ENCODE measurements around the gene ARMS2.

ARMS2 gene

DNA sequence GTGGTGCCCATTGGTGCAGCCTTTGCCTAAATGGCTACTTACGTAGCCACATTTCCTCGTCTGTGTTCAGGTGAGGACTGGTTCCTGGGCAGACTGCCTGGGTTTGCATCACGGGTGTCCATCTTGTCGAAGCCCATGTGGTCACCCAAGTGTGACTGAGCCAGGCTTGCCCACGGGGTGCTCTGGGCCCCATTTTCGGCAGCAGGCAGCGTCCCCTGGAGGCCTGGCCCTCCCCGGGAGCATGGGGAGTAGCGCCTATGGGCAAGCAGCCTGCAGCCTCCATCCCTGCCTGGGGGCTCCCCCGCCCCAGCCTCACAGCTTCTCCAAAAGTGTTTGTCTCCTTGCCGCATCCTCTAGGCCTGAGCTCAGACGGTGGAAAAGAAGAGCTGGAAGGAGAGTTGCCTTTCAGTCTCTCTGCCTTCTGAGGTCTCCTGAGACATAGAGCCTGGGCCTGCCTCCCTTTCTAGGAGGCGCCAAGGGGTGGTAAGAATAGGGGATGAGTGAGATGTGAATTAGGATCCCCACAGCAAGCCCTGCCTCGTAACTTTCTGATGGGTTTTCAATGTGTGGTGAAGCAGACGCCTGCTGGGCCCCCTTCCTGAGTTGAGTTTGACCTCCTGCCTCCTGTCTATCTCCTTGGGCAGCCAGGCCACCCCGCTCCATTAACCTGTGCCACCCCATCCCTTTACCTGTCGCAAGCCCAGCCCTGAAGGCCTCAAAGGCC is 49.6 kb downstream of the ARMS2 start:
- H4K5ac ChIP-seq (ENCODE audit: low read length) = no peak overlapping the region
- H3K36me3 ChIP-seq (ENCODE audit: control insufficient read depth, insufficient read depth, low read length) = no peaks in the 10 kb centered on the region
- H3K79me2 ChIP-seq (ENCODE audit: control insufficient read depth, insufficient read depth, low read length) = no peaks in the 10 kb centered on the region
- no peaks in the 10 kb centered on the region for H3K4me1 ChIP-seq (ENCODE audit: control insufficient read depth, low read depth, low read length)
- no peak overlapping the region for H3K9ac ChIP-seq (ENCODE audit: low read length)
- H3K4ac ChIP-seq (ENCODE audit: low read depth, low read length) = no peak overlapping the region
- no peak overlapping the region for H3K4me3 ChIP-seq (ENCODE audit: low read length)
- no peak overlapping the region for H3K27ac ChIP-seq (ENCODE audit: low read depth, low read length)
- no peak overlapping the region for H2BK15ac ChIP-seq (replicated peaks; ENCODE audit: low read depth)
- DNase-seq = no peak
- no peak overlapping the region for H3K23ac ChIP-seq (ENCODE audit: low read length)
- H3K79me1 ChIP-seq (ENCODE audit: low read length) = no peaks in the 10 kb centered on the region
- H3K27me3 ChIP-seq (ENCODE audit: insufficient read depth, low read length, poor library complexity) = no peaks in the 10 kb centered on the region
- H2BK120ac ChIP-seq (ENCODE audit: low read depth, low read length) = no peak overlapping the region
- no peak overlapping the region for H2BK5ac ChIP-seq (ENCODE audit: low read length)
- no peak overlapping the region for H2AK5ac ChIP-seq (ENCODE audit: low read length)
- no peak overlapping the region for H3K56ac ChIP-seq (ENCODE audit: low read length)
- WGBS (ENCODE audit: extremely low coverage, insufficient coverage, low lambda C conversion rate) = no CpG with 5 or more reads among the region's 17 CpGs
- H3K4me2 ChIP-seq (ENCODE audit: low read length) = no peak overlapping the region
- no peak overlapping the region for H3K18ac ChIP-seq (ENCODE audit: low read length)
- no peak overlapping the region for H4K8ac ChIP-seq (ENCODE audit: low read depth, low read length)

DNA sequence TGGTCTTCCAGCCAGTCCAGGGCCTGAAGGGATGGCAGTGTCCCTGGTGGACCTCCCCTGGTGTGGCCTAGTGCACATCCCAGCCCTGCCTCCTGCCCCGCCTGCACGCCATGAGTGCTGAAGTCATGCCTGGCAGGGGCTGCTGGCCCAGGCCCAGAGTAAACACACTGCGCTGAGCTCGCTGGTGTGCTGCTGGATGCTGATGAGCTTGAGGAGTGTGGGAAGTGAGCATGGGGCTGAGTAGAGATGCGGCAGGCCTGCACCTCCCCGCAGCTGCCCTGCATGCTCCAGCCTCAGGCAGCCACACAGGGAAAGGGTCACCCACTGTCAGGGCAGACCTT is 50.1 kb downstream of the ARMS2 start:
- DNase-seq = no peak
- H3K4me3 ChIP-seq (ENCODE audit: low read length) = no peak overlapping the region

DNA sequence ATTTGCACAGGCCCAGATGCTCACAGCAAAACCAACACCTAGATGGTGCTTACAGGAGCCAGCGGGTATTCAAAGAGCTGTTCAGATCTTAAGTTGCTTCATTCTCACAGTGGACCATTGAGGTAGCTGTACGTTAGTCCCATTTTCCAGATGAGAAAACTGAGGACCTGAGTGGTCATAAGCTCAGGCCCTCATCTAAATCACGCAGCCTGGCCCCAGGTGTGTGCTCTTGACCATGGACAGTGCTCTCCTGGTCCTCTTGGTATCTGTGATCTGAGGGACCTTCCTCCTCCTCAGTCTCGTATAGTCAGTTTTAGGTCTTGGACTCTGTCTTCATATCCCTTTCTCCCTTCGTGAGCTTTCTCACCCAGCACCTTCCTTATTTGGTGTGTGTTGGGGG is 50.6 kb downstream of the ARMS2 start:
- Histone ChIP-seq H4K5ac (ENCODE audit: low read length) (no peak overlapping the region), H4K8ac (ENCODE audit: low read depth, low read length) (no peak overlapping the region), H2BK15ac (replicated peaks; ENCODE audit: low read depth) (no peak overlapping the region), H3K23ac (ENCODE audit: low read length) (no peak overlapping the region), H3K36me3 (ENCODE audit: control insufficient read depth, insufficient read depth, low read length) (no peaks in the 10 kb centered on the region), H3K4me2 (ENCODE audit: low read length) (no peak overlapping the region), H3K4me1 (ENCODE audit: control insufficient read depth, low read depth, low read length) (no peaks in the 10 kb centered on the region), H3K79me2 (ENCODE audit: control insufficient read depth, insufficient read depth, low read length) (no peaks in the 10 kb centered on the region), H2BK120ac (ENCODE audit: low read depth, low read length) (no peak overlapping the region), H3K18ac (ENCODE audit: low read length) (no peak overlapping the region), H3K56ac (ENCODE audit: low read length) (no peak overlapping the region), H3K4me3 (ENCODE audit: low read length) (no peak overlapping the region), H3K27ac (ENCODE audit: low read depth, low read length) (no peak overlapping the region), H3K9ac (ENCODE audit: low read length) (no peak overlapping the region), H3K79me1 (ENCODE audit: low read length) (no peaks in the 10 kb centered on the region), H2BK5ac (ENCODE audit: low read length) (no peak overlapping the region), H2AK5ac (ENCODE audit: low read length) (no peak overlapping the region), H3K27me3 (ENCODE audit: insufficient read depth, low read length, poor library complexity) (no peaks in the 10 kb centered on the region), H3K4ac (ENCODE audit: low read depth, low read length) (no peak overlapping the region)
- WGBS (ENCODE audit: extremely low coverage, insufficient coverage, low lambda C conversion rate) = no CpG with 5 or more reads among the region's 5 CpGs
- no peak for DNase-seq

More for the DNA sequence above, 50.1 kb downstream of the ARMS2 start:
- Histone ChIP-seq H4K5ac (ENCODE audit: low read length) (no peak overlapping the region), H4K8ac (ENCODE audit: low read depth, low read length) (no peak overlapping the region), H3K56ac (ENCODE audit: low read length) (no peak overlapping the region), H3K23ac (ENCODE audit: low read length) (no peak overlapping the region), H3K18ac (ENCODE audit: low read length) (no peak overlapping the region), H3K9ac (ENCODE audit: low read length) (no peak overlapping the region), H3K27ac (ENCODE audit: low read depth, low read length) (no peak overlapping the region), H2BK120ac (ENCODE audit: low read depth, low read length) (no peak overlapping the region), H3K4ac (ENCODE audit: low read depth, low read length) (no peak overlapping the region), H2AK5ac (ENCODE audit: low read length) (no peak overlapping the region), H3K79me2 (ENCODE audit: control insufficient read depth, insufficient read depth, low read length) (no peaks in the 10 kb centered on the region), H3K4me1 (ENCODE audit: control insufficient read depth, low read depth, low read length) (no peaks in the 10 kb centered on the region), H3K79me1 (ENCODE audit: low read length) (no peaks in the 10 kb centered on the region), H2BK15ac (replicated peaks; ENCODE audit: low read depth) (no peak overlapping the region), H3K4me2 (ENCODE audit: low read length) (no peak overlapping the region), H3K36me3 (ENCODE audit: control insufficient read depth, insufficient read depth, low read length) (no peaks in the 10 kb centered on the region), H2BK5ac (ENCODE audit: low read length) (no peak overlapping the region), H3K27me3 (ENCODE audit: insufficient read depth, low read length, poor library complexity) (no peaks in the 10 kb centered on the region)
- no CpG with 5 or more reads among the region's 6 CpGs for WGBS (ENCODE audit: extremely low coverage, insufficient coverage, low lambda C conversion rate)

DNA sequence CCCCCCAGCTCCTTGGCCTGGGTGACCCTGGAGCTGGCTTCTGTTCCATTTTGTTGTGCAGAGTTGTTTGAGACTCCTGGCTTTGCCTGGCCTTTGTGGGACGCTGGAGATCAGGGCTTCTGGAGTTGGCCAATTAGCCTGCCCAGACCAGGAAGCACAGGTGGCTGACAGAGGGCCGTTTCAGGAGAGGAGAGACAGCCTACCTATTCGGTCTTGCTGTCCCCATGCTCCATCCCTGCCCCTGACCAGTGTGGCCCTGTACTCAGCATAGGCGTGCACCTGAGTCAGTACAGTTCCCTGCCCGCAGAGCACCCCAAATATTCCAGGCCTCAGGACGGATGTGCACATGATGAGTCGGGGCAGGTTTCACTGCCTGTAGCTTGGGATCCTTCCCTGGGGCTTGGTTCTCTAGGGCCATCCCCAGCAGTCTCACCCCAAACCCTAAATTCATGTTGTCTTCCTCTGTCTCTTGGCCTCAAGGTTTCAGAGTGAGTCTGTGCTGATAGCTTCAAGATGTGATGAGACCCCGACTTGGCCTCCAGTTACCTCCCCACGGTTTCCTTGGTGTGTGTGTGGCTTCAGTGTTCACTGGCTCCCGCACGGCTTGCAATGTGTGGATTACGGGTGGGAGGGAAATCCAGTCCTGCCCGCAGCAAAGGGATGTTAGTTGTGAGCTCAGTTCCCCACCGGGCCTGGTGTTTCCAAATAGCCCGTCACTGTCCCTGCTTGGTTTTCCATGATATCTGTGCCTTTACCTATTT is 51.6 kb downstream of the ARMS2 start:
- no peaks in the 10 kb centered on the region for H3K27me3 ChIP-seq (ENCODE audit: insufficient read depth, low read length, poor library complexity)
- no peak overlapping the region for H4K5ac ChIP-seq (ENCODE audit: low read length)
- no peak overlapping the region for H4K8ac ChIP-seq (ENCODE audit: low read depth, low read length)
- no peak overlapping the region for H3K9ac ChIP-seq (ENCODE audit: low read length)
- no peaks in the 10 kb centered on the region for H3K79me2 ChIP-seq (ENCODE audit: control insufficient read depth, insufficient read depth, low read length)
- H3K4me3 ChIP-seq (ENCODE audit: low read length) = no peak overlapping the region
- H3K56ac ChIP-seq (ENCODE audit: low read length) = no peak overlapping the region
- no peak overlapping the region for H2AK5ac ChIP-seq (ENCODE audit: low read length)
- no peak for DNase-seq
- no peaks in the 10 kb centered on the region for H3K4me1 ChIP-seq (ENCODE audit: control insufficient read depth, low read depth, low read length)
- H2BK15ac ChIP-seq (replicated peaks; ENCODE audit: low read depth) = no peak overlapping the region
- H2BK120ac ChIP-seq (ENCODE audit: low read depth, low read length) = no peak overlapping the region
- H3K23ac ChIP-seq (ENCODE audit: low read length) = no peak overlapping the region
- no peak overlapping the region for H3K4me2 ChIP-seq (ENCODE audit: low read length)
- H2BK5ac ChIP-seq (ENCODE audit: low read length) = no peak overlapping the region
- H3K27ac ChIP-seq (ENCODE audit: low read depth, low read length) = no peak overlapping the region
- no peaks in the 10 kb centered on the region for H3K36me3 ChIP-seq (ENCODE audit: control insufficient read depth, insufficient read depth, low read length)
- no CpG with 5 or more reads among the region's 15 CpGs for WGBS (ENCODE audit: extremely low coverage, insufficient coverage, low lambda C conversion rate)
- H3K4ac ChIP-seq (ENCODE audit: low read depth, low read length) = no peak overlapping the region
- no peaks in the 10 kb centered on the region for H3K79me1 ChIP-seq (ENCODE audit: low read length)
- H3K18ac ChIP-seq (ENCODE audit: low read length) = no peak overlapping the region

Small RNAs within 50 kb of the gene (small RNA-seq; reads per million reads assigned to genes)
- gene MIR3941 (ENCODE audit: insufficient read depth) = 0.54 reads per million

All from mesendoderm (in vitro differentiated cells).